ENCODE measurements around the gene MBNL3.

DNA sequence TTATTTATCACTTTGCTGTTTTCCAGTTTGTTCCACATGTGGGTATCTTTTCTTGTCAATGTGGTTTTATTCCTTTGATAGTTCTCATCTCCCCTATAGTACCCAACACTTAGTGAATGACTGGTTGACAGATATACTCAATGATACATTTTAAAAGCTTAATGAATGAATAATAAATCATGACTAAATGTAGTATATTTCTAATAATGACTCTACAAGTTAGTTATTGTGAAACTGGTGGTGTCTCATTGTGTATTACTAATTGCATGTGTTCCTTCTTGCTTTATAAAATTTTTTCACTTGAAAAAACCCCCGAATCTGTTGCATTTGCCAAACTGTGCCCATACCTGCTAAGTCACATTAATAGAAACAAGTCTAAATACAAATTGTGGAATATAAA is 95.4 kb downstream of the MBNL3 start:
- TF ChIP-seq YY1 (IDR thresholded peaks at IDR 0.05; ENCODE audit: insufficient read depth, insufficient read length) (no peak), SUZ12 (IDR thresholded peaks at IDR 0.05; ENCODE audit: extremely low read depth, insufficient read depth, insufficient read length) (no peak)
